Cardiac muscle cell (in vitro differentiated cells and primary cell): ENCODE data around the gene CCDC150. TPM values are rescaled to one million over a fixed set of nuclear protein-coding genes. Genes with fewer than 3 reads are reported as not detected.

Source experiments
- DNase-seq, 2 donors: peaks; one replicate each; pipeline versions ENCODE4 v3.0.0 to v3.0.0-alpha.2; 2010 to 2017; ENCODE audit warnings: low read depth in 1 of 2, low spot score in 1 of 2
- H3K27ac ChIP-seq: fragments of 200-600 bp; sonication (generic); 2 replicates; pipeline ENCODE4 v1.5.1; 2016
- H3K27me3 ChIP-seq: fragments of 200-600 bp; sonication (generic); 2 replicates; pipeline ENCODE4 v1.6.0; 2016; ENCODE audit warnings: control low read depth
- H3K36me3 ChIP-seq: fragments of 200-600 bp; sonication (generic); 2 replicates; pipeline ENCODE4 v1.5.1; 2016; ENCODE audit warnings: control low read depth
- H3K4me1 ChIP-seq: fragments of 200-600 bp; sonication (generic); 2 replicates; pipeline ENCODE4 v1.8.1; 2017; ENCODE audit warnings: low read depth, mild to moderate bottlenecking, mixed run types
- H3K4me3 ChIP-seq: fragments of 200-600 bp; sonication (generic); 2 replicates; pipeline ENCODE4 v1.5.1; 2016; ENCODE audit warnings: mild to moderate bottlenecking
- H3K9me3 ChIP-seq: fragments of 200-600 bp; sonication (generic); 2 replicates; pipeline ENCODE4 v1.5.1; 2017; ENCODE audit warnings: low read depth, mild to moderate bottlenecking, control low read depth
- polyA plus RNA-seq: library from polyadenylated mRNA; unstranded; fragments of >200 nt; fragmentation: Nextera tagmentation; extraction: Ambion mirVana; gene quantifications from 2 replicates; pipeline ENCODE4 v1.2.1, GENCODE V29; 2016
- total RNA-seq: library from RNA; depleted of rRNA; stranded (reverse); fragments of >200 nt; gene quantifications from 2 replicates; pipeline ENCODE4 v1.2.3, GENCODE V29; 2016
- TF ChIP-seq, protein P1 (sequence below): IDR thresholded peaks from 2 replicates; pipeline ENCODE4 v1.5.1; 2012; ENCODE audit warnings: low read depth, mild to moderate bottlenecking, low read length

CCDC150 gene
- total and polyA plus RNA-seq, 2 experiments from 2014 or later, result 6.1 to 8.0 TPM

GRCh38 chr2:196712867-196713266 lies 73.4 kb downstream of the CCDC150 start:
- TF ChIP-seq, protein P1, sequence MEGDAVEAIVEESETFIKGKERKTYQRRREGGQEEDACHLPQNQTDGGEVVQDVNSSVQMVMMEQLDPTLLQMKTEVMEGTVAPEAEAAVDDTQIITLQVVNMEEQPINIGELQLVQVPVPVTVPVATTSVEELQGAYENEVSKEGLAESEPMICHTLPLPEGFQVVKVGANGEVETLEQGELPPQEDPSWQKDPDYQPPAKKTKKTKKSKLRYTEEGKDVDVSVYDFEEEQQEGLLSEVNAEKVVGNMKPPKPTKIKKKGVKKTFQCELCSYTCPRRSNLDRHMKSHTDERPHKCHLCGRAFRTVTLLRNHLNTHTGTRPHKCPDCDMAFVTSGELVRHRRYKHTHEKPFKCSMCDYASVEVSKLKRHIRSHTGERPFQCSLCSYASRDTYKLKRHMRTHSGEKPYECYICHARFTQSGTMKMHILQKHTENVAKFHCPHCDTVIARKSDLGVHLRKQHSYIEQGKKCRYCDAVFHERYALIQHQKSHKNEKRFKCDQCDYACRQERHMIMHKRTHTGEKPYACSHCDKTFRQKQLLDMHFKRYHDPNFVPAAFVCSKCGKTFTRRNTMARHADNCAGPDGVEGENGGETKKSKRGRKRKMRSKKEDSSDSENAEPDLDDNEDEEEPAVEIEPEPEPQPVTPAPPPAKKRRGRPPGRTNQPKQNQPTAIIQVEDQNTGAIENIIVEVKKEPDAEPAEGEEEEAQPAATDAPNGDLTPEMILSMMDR, result no peak
- DNase-seq, result no peak
- no peaks in the 10 kb centered on the region for H3K9me3 ChIP-seq
- H3K36me3 ChIP-seq, result no peaks in the 10 kb centered on the region
- H3K4me3 ChIP-seq, result no peak overlapping the region
- H3K4me1 ChIP-seq, result no peaks in the 10 kb centered on the region
- H3K27ac ChIP-seq, result no peak overlapping the region
- no peaks in the 10 kb centered on the region for H3K27me3 ChIP-seq

DNA sequence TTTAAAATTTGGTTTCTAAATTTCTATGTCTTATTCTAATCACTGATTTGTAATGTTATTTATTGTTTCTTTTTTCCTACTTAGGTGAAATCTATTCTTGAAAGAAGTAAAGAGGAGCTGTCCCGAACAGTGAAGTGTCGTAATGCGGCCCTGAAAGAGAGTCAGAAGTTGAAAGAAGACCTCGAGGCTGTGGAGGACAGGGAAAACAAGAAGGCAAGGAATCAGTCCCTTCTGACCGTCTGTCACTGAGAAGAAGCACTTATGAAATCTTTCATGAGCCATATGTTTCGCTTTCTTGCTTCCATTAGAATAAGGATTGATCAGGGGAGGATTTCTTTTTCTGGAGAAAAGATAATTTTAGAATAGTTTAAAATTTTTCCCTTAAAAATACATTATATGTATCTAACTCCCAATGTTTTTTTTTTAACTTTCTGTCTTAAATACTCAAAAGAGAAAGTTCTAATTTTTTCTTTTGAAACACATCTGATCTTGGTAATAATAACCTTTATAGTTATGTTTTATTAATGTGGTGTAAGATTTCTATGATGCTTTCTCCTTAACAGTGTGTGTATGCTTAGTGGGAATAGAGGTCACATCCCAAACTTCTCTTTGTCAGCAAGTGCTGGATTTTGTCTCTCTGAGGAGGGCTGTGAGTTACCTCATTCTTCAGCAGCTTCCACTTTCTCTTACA lies 79.0 kb downstream of the CCDC150 start:
- DNase-seq, result peak in 1 of 2 donors; percentile 6
- Histone ChIP-seq H3K4me1 (peaks cover 8% of the 10 kb centered on the region), H3K27ac (peak overlapping the region; percentile 50), H3K36me3 (no peaks in the 10 kb centered on the region), H3K9me3 (no peaks in the 10 kb centered on the region), H3K4me3 (no peak overlapping the region), H3K27me3 (no peaks in the 10 kb centered on the region)
- TF ChIP-seq, protein P1, result no peak

DNA sequence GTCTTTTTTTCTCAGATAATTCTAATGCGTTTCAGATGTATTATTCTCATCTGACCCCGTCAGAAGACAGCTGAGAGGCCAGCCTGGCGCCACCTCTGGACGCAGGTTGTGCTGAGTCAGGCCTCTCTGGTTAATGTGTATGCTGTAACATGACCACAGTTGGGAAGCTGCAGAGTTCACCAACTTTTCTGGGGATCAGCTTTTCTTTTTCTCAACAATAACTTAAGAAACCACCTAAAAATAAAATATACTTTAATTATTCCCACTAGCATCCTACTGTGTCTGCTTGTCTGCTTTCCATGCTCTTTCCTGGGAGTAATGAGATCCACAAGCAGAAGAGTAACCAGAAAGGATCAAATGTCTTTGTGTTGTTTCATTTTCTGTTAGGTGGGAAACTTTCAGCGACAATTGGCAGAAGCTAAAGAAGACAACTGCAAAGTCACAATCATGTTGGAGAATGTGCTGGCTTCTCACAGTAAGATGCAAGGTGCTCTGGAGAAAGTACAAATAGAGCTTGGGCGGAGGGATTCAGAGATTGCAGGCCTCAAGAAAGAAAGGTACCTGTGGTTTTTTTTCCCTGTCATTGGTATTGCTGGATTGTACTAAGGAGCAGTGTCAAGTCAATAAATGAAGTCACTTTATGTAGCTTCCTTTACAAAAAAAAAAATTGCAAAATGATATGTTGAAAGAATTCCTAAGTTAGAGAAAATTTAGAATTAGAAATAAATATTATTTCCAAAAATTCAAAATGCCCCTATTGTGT lies 79.8 kb downstream of the CCDC150 start:
- Histone ChIP-seq H3K27me3 (no peaks in the 10 kb centered on the region), H3K27ac (peak overlapping the region; percentile 50), H3K4me1 (peaks cover 8% of the 10 kb centered on the region), H3K36me3 (no peaks in the 10 kb centered on the region), H3K4me3 (no peak overlapping the region), H3K9me3 (no peaks in the 10 kb centered on the region)
- TF ChIP-seq, protein P1, result peak; percentile 36
- DNase-seq, result peak; percentile 52 to 69

DNA sequence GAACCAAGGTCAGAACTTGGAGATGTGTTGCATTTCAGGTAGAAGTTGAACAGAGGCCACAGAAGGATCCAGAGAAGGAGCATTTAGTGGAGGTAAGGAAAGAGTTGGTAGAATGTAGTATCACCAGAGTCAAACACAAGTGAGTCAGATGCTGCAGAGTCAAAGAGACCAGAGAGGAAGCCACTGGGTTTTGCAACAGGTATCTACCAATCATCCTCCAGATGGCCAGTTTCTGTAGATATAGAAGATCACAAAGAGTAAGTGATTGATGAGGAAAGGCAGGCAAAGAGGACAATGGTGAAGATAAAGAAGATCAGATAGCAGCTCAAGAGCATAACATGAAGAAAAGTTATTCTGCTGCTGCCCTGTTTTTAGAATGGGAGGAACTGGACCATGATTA lies 84.1 kb downstream of the CCDC150 start:
- Histone ChIP-seq H3K36me3 (no peaks in the 10 kb centered on the region), H3K9me3 (no peaks in the 10 kb centered on the region), H3K27me3 (no peaks in the 10 kb centered on the region), H3K27ac (no peak overlapping the region), H3K4me1 (peaks cover 8% of the 10 kb centered on the region), H3K4me3 (no peak overlapping the region)
- TF ChIP-seq, protein P1, result no peak
- no peak for DNase-seq

DNA sequence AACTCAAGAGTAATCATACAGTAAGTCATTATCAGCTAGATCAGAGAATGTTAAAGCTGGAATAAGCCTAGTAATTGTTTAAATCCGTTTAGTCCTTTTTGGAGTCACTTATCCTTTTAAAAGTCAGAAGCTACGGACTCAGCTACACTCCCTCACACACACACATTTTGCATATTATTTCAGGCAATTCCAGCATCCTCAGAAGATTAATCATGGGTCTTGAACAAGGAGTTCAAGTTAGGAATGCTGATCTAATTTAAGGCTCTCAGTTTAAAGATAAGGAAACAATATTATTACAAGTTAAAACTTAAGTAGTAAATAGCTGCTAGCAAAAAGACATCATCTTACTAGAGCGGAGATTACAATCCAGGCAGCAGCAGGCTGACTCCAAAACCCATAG lies 85.7 kb downstream of the CCDC150 start:
- TF ChIP-seq, protein P1, result no peak
- H3K27ac ChIP-seq, result no peak overlapping the region
- no peaks in the 10 kb centered on the region for H3K9me3 ChIP-seq
- H3K36me3 ChIP-seq, result peaks cover 2% of the 10 kb centered on the region
- no peak overlapping the region for H3K4me3 ChIP-seq
- H3K4me1 ChIP-seq, result no peaks in the 10 kb centered on the region
- no peak for DNase-seq
- H3K27me3 ChIP-seq, result no peaks in the 10 kb centered on the region
